WTC11 (cell line): ENCODE results near the gene ATP11B.

Source experiments
- ELF4 ChIP-seq: sonication (generic); formaldehyde crosslinking; IDR thresholded peaks from 2 replicates; pipeline ENCODE4 v1.8.1; 2022; ENCODE audit warnings: low read depth, mild to moderate bottlenecking, moderate library complexity, missing genetic modification reagents
- SMAD3 ChIP-seq: sonication (generic); formaldehyde crosslinking; IDR thresholded peaks from 2 replicates; pipeline ENCODE4 v1.8.0; 2022; ENCODE audit warnings: missing genetic modification reagents, mild to moderate bottlenecking, borderline replicate concordance
- TF ChIP-seq, protein P1 (sequence below): fragments of 200-600 bp; IDR thresholded peaks from 2 replicates; pipeline ENCODE4 v1.8.0; 2022; ENCODE audit warnings: antibody characterized with exemption

GRCh38 chr3:182940266-182940808, 147.0 kb downstream of the ATP11B start:
- no peak for TF ChIP-seq SMAD3
- TF ChIP-seq, protein P1, sequence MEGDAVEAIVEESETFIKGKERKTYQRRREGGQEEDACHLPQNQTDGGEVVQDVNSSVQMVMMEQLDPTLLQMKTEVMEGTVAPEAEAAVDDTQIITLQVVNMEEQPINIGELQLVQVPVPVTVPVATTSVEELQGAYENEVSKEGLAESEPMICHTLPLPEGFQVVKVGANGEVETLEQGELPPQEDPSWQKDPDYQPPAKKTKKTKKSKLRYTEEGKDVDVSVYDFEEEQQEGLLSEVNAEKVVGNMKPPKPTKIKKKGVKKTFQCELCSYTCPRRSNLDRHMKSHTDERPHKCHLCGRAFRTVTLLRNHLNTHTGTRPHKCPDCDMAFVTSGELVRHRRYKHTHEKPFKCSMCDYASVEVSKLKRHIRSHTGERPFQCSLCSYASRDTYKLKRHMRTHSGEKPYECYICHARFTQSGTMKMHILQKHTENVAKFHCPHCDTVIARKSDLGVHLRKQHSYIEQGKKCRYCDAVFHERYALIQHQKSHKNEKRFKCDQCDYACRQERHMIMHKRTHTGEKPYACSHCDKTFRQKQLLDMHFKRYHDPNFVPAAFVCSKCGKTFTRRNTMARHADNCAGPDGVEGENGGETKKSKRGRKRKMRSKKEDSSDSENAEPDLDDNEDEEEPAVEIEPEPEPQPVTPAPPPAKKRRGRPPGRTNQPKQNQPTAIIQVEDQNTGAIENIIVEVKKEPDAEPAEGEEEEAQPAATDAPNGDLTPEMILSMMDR: no peak
- no peak for TF ChIP-seq ELF4 (CRISPR knock-in tag)
